ENCODE measurements around the gene PCSK4. TPM values are rescaled to one million over a fixed set of nuclear protein-coding genes. Genes with fewer than 3 reads are reported as not detected.
A peak's percentile ranks its signal among the peaks of the same experiment; 100 is the strongest.

Gene PCSK4
- total and polyA plus RNA-seq, 2 of the 13 experiments (the other 11 are each of a cell fraction or from before 2014, with no cell fraction given): 2.0 to 2.7 TPM

DNA sequence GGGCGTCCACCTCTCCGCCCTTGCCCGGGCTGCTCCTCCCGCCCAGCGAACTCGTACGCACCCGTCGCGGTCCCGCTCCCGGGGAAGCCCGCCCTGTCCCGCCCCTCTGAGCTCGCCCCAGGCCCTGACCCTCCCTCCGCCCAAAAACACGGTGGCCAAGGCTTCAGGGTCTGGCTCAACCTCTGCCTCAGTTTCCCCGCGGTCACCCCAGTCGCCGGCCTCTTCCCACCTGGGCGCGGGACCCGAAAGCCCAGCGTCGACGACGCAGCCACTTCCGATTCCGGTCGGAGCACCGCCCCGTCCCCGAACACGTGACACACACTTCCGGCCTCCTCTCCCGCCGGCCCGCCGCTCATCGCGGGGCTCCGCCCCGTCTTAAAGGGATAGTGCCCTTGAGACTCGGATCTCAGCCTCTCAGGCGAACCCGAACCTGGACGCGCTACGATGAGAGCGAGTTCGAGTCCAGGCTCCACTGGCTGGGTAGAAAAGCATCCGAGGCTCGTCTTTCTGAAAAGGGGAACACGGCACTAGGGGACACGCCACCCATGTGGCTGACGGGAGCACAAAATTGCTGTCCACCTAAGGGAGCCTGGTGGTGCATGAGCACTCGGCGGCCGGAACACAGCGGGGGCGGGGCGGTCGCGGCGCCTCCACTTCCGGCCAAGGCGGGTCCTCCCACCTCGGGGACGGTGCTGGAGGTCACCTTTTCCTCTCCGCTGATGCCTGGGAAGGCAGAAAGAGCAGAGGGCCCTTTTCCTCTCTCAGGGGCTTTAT, 11.0 kb downstream of the PCSK4 start, which contains the start of gene C19orf25 (continued):
- TF ChIP-seq RFX1 (IDR thresholded peaks at IDR 0.05): no peak
- TF ChIP-seq ZNF737 (CRISPR knock-in tag; IDR thresholded peaks at IDR 0.05; ENCODE audit: borderline replicate concordance): no peak
- TF ChIP-seq KLF15 (CRISPR knock-in tag; IDR thresholded peaks at IDR 0.05; ENCODE audit: borderline replicate concordance): no peak
- TF ChIP-seq, protein P1, sequence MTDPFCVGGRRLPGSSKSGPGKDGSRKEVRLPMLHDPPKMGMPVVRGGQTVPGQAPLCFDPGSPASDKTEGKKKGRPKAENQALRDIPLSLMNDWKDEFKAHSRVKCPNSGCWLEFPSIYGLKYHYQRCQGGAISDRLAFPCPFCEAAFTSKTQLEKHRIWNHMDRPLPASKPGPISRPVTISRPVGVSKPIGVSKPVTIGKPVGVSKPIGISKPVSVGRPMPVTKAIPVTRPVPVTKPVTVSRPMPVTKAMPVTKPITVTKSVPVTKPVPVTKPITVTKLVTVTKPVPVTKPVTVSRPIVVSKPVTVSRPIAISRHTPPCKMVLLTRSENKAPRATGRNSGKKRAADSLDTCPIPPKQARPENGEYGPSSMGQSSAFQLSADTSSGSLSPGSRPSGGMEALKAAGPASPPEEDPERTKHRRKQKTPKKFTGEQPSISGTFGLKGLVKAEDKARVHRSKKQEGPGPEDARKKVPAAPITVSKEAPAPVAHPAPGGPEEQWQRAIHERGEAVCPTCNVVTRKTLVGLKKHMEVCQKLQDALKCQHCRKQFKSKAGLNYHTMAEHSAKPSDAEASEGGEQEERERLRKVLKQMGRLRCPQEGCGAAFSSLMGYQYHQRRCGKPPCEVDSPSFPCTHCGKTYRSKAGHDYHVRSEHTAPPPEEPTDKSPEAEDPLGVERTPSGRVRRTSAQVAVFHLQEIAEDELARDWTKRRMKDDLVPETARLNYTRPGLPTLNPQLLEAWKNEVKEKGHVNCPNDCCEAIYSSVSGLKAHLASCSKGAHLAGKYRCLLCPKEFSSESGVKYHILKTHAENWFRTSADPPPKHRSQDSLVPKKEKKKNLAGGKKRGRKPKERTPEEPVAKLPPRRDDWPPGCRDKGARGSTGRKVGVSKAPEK (CRISPR knock-in tag; IDR thresholded peaks at IDR 0.05; ENCODE audit: borderline replicate concordance): no peak
- TF ChIP-seq ZUFSP (CRISPR knock-in tag; IDR thresholded peaks at IDR 0.05; ENCODE audit: borderline replicate concordance): no peak
- no peak for TF ChIP-seq ZNF296 (CRISPR knock-in tag; conservative IDR thresholded peaks at IDR 0.05)
- TF ChIP-seq LCORL (IDR thresholded peaks at IDR 0.05): no peak
- peak; percentile 85 for TF ChIP-seq LCORL (CRISPR knock-in tag; IDR thresholded peaks at IDR 0.05)
- TF ChIP-seq, protein P2, sequence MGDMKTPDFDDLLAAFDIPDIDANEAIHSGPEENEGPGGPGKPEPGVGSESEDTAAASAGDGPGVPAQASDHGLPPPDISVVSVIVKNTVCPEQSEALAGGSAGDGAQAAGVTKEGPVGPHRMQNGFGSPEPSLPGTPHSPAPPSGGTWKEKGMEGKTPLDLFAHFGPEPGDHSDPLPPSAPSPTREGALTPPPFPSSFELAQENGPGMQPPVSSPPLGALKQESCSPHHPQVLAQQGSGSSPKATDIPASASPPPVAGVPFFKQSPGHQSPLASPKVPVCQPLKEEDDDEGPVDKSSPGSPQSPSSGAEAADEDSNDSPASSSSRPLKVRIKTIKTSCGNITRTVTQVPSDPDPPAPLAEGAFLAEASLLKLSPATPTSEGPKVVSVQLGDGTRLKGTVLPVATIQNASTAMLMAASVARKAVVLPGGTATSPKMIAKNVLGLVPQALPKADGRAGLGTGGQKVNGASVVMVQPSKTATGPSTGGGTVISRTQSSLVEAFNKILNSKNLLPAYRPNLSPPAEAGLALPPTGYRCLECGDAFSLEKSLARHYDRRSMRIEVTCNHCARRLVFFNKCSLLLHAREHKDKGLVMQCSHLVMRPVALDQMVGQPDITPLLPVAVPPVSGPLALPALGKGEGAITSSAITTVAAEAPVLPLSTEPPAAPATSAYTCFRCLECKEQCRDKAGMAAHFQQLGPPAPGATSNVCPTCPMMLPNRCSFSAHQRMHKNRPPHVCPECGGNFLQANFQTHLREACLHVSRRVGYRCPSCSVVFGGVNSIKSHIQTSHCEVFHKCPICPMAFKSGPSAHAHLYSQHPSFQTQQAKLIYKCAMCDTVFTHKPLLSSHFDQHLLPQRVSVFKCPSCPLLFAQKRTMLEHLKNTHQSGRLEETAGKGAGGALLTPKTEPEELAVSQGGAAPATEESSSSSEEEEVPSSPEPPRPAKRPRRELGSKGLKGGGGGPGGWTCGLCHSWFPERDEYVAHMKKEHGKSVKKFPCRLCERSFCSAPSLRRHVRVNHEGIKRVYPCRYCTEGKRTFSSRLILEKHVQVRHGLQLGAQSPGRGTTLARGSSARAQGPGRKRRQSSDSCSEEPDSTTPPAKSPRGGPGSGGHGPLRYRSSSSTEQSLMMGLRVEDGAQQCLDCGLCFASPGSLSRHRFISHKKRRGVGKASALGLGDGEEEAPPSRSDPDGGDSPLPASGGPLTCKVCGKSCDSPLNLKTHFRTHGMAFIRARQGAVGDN (CRISPR knock-in tag; IDR thresholded peaks at IDR 0.05): peak; percentile 90
- TF ChIP-seq YEATS4 (CRISPR knock-in tag; IDR thresholded peaks at IDR 0.05; ENCODE audit: borderline replicate concordance): no peak; the same call in 1 of the 2 replicates
- TF ChIP-seq ZNF709 (CRISPR knock-in tag; IDR thresholded peaks at IDR 0.05): peak; percentile 75
- no peak for TF ChIP-seq ATAD3A (CRISPR knock-in tag; IDR thresholded peaks at IDR 0.05)
- peak; percentile 47; the same call in 1 of the 2 replicates for TF ChIP-seq ARHGAP35 (CRISPR knock-in tag; IDR thresholded peaks at IDR 0.05; ENCODE audit: borderline replicate concordance)
- peak; percentile 71; the same call in 1 of the 2 replicates for TF ChIP-seq ZNF460 (CRISPR knock-in tag; IDR thresholded peaks at IDR 0.05; ENCODE audit: borderline replicate concordance)
- peak; percentile 92 for TF ChIP-seq ELF1 (CRISPR knock-in tag; IDR thresholded peaks at IDR 0.05)
- TF ChIP-seq, protein P3, sequence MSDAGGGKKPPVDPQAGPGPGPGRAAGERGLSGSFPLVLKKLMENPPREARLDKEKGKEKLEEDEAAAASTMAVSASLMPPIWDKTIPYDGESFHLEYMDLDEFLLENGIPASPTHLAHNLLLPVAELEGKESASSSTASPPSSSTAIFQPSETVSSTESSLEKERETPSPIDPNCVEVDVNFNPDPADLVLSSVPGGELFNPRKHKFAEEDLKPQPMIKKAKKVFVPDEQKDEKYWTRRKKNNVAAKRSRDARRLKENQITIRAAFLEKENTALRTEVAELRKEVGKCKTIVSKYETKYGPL (CRISPR knock-in tag; IDR thresholded peaks at IDR 0.05): no peak
- TF ChIP-seq ZNF33A (CRISPR knock-in tag; IDR thresholded peaks at IDR 0.05; ENCODE audit: borderline replicate concordance): peak; percentile 85; the same call in 1 of the 2 replicates
- peak; percentile 67; the same call in 1 of the 2 replicates for TF ChIP-seq E2F1 (CRISPR knock-in tag; IDR thresholded peaks at IDR 0.05)

Measured in HepG2 (cell line).